HG03565 (cell line): ENCODE results near the gene OLA1.
"Not testable (repeated sequence)": the region's sequence is repeated elsewhere in the genome, so short reads cannot be mapped to it uniquely, and the experiment has no call there.

Experiments
- ATAC-seq: cut with Tn5 transposase; IDR thresholded peaks from one replicate; pipeline ENCODE4 v1.9.1; 2021; ENCODE audit warnings: mild to moderate bottlenecking, moderate library complexity; ENCODE audit not compliant: unreplicated experiment

The OLA1 gene

DNA sequence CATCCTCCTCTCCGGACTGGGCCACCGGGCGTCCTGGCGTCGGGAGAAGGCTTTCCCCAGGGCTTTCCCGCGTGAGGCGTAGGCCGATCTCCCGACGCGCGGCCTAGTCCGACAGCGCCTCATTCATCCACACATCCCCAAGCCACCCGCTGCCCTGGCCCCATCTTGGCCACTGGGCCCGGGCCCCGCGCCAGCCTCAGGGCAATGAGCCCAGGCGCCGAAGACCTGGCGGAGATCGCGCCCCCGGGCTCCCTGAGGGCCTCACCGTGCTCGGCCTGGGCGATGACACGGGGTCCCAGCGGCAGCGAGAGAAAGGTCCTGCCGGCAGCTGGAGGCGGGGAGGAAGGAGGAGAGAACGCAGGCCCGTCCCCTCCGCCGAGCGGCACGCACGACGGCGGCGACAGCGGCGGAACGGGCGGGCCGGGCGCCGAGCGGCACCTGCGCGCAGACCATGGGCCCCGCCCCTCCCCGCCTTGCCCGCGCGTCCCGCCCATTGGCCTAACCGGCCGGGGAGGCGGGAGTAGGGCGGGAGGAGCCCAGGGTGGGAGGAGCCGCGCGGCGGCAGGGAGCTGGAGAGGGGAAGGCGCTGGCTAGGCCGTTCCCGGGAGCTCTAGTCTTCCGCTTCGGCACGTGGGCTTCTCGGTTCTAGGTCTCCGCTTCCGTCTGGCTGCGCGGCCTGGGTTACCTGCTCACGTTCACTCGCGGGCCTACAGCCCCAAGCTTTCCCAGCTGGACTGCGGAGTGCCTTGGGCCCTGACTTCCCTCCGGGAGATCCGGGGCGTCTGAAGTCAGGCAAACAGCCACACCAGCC is at the start of gene OLA1:
TSS of gene OLA1 (minus strand) at position 346 of the 811 bp plus-strand sequence. CDS start 1,717 bp downstream, outside the sequence.
- ATAC-seq = peak; percentile 95

DNA sequence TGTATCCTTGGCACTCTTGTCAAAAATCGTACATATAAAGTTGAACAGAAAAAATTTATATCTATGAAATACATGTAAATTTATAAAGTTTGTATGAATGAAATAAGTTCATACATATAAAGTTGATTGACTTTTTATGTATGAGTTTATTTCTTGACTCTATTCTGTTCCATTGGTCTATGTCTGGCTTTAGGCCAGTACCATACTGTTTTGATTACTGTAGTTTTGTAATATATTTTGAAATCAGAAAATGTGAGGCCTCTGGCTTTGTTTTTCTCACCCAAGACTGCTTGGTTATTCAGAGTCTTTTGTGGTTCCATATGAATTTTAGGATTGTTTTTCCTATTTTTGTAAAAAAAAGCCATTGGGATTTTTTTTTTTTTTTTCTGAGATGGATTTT is 44.6 kb upstream of the OLA1 start:
- ATAC-seq = no peak

DNA sequence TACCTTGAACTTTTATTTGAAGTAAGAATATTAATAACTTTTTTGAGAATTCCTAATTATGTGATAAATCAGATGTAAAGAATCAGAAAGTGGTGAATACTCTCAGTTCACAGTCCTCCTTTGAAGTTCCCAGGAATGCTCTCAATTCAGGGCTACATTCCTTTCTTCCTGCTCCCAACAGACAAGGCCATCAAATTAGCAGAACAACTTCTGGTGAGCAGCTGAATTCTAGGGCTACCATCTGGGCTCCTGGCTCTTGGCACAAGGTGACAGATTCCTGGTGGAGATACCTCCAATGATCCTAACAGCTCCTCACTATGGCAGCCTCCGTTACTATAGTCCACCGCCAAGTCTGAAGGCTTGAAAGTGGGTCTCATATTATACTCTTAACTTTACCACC is 37.8 kb upstream of the OLA1 start:
- no peak for ATAC-seq

DNA sequence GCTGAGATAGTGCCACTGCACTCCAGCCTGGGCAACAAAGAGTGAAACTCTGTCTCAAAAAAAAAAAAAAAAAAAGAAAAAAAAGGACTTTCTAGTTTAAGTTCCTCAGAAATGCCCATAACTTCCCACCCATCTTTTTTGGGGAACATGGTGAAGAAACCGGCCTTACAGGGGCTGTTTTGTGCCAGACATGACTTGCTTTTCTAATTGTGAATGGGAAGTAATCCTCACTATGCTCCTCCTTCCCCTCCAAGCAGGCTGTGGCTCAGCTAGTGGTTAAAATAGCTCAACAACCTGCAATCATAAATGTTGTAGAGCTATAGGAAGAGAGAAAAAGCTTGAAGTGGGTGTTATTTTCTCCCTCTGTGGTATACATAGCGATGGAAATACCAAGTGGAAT is 34.1 kb upstream of the OLA1 start:
- no peak for ATAC-seq

DNA sequence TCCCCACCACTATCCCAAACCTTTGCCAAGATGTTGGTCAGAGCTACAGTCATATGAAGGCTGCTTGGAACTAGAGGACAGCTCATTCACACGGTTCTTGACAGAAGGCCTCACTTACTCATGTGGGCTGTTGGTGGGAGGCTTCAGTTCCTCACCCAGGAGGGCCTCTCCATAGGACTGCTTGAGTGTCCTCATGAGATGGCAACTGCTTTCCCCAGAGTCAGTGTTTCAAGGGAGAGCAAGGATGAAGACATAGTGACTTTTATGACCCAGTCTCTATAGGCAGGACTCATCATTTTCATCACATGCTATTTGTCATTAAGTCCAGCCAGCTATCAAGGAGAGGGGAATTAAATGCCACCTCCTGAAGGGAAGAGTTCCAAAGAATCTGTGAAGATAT is 33.4 kb upstream of the OLA1 start:
- ATAC-seq = no peak

DNA sequence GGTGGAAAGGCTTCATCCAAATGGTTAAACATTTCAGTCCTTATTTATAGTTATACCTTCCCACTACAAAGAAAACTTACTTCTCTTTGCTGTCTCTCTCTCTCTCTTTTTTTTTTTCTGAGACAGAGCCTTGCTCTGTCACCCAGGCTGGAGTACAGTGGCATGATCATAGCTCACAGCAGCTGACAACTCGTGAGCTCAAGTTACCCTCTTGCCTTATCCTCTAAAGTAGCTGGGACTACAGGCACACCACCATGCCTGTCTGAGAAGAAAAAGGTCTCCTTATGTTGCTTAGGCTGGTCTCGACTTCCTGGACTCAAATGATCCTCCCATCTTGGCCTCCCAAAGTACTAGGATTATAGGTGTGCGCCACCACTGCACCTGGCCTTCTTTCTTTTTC is 32.3 kb upstream of the OLA1 start:
- ATAC-seq = no peak

DNA sequence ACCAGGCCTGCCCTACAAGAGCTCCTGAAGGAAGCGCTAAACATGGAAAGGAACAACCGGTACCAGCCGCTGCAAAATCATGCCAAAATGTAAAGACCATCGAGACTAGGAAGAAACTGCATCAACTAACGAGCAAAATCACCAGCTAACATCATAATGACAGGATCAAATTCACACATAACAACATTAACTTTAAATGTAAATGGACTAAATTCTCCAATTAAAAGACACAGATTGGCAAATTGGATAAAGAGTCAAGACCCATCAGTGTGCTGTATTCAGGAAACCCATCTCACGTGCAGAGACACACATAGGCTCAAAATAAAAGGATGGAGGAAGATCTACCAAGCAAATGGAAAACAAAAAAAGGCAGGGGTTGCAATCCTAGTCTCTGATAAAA is 21.9 kb upstream of the OLA1 start:
- not testable (repeated sequence) for ATAC-seq

DNA sequence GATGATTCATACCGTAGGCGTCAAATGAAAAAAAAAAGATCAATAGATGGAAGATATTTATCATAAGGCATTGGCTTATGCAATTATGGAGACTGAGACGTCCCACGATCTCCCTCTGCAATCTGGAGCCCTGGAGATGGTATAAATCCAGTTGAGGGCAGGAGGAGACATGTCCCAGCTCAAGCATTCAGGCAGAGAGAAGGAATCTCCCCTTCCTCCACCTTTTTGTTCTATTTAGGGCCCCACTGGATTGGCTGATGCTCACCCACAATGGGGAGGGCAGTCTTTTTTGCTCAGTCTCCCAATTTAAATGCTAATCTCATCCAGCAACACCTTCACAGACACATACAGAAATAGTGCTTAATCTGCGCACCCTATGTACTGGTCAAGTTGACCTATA is 18.0 kb upstream of the OLA1 start:
- no peak for ATAC-seq

DNA sequence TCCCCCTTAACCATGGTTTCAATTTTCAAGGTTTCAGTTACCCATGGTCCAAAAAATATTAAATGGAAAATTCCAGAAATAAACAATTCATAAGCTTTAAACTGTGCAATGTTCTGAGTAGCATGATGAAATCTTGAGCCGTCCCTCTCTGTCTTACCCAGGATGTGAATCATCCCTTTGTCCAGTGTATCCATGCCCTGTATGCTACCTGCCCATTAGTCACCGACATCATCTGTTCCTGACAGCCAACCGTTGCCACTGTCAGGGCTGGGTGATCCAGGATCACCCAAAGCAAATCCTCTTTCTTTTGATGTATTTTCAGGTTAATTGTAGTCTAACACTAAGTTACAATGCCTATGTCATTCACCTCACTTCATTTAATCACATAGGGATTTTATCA is 15.7 kb upstream of the OLA1 start:
- ATAC-seq = no peak

DNA sequence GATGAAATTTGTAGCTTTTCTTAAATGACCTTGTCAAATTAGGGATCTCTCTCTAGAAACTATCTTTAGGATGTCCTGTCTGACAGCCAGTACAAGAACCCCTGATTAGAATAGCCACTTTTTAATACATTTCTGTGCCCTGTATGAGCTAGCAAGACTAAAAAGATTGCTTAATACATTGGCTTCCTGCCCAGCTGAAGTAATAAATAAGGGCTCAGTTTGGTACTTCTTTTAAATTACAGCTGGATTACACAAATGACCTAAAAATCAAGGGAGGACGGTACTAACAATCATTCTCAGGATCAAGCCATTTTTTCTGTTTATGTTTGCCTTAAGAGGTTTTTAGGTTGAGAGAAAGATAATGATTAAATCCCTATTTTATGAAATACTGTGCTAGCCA is 11.6 kb upstream of the OLA1 start:
- ATAC-seq = no peak

DNA sequence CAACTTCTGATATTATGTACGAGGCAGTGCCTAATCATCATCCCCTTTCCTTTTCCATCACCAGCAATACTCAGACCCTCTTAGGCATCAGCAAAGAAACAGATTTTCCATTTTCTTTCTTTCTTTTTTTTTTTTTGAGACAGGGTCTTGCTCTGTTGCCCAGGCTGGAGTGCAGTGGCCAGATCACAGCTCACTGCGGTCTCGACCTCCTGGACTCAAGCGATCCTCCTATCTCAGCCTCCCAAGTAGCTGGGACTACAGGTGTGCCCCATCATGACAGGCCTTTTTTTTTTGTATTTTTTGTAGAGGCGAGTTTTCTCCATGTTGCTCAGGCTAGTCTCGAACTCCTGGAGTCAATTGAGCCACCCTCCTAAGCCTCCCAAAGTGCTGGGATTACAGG is 5.9 kb upstream of the OLA1 start:
- ATAC-seq = no peak

DNA sequence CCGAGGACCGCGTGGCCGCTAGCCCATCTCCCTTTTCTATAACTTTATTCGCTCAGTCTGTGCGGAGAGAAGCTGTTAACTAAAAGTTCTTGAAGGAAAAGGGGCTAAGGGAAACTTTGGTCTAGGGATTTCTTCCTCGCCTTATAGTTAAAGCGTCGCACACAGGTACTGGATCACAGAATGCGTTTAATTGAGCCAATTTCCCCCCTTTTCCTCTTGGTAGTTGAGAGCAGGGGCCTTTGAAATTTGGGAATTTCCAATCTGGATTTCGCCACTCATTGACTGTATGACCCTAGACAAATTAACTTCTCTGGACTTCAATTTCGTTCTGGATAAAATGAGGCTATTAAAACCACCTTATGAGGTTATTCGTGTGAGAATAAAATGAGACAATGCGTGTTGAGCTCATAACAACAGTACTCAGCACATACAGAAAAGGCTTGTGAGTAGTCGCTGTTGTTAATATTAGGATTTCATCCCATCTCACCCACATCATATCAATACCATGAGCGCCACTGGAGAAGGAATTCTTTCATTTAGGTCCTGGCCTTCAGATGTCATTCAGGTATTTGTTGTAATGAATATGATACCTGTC is 763 bp upstream of the OLA1 start:
- no peak for ATAC-seq

DNA sequence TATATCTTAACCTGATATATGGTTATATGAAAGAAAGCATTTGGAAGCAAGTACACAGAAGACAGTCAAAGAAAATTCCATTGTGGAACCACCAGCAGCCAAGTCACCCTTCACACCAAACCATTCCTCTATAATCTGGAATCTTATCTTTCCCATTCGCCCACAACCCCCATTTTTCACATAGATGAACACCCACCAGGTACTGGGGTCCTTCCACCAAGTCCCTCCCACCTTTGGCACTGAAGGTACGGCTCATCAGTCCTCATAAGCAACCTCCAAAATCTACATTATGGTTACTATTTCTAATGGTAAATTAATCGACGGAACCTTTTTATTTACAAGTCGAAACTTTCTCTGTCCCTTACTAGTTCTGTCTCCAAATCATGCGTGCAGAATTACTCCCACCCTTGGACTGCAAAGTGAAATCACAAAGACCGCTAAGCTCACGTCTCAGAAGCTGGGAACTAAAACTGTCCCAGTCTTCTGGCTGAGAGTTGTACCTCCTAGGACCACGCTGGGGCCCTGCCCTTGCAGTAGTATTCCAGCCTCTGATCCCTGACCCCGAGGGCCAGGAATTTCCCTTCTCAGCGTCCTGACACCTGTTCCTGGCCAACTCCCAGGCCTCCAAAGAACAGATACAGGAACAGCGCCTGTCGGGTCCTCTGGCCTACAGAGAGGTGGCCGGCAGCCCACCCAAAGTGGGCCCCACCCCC is 702 bp downstream of the OLA1 start:
- no peak for ATAC-seq

DNA sequence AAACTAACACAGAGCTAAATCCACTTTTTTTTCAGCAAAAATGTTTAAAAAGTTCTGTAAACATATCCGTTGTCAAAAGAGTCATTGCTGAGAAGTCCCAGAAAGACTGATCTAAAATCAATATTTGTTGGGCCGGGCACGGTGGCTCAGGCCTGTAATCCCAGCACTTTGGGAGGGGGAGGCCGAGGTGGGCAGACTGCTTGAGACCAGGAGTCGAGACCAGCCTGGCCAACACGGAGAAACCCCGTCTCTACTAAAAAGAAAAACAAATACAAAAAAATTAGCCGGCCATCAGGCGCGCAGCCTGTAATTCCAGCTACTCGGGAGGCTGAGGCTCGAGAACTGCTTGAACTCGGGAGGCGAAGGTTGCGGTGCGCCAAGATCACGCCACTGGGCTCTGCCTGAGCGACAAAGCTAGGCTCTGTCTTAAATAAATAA is 1.4 kb downstream of the OLA1 start:
- ATAC-seq = no peak

DNA sequence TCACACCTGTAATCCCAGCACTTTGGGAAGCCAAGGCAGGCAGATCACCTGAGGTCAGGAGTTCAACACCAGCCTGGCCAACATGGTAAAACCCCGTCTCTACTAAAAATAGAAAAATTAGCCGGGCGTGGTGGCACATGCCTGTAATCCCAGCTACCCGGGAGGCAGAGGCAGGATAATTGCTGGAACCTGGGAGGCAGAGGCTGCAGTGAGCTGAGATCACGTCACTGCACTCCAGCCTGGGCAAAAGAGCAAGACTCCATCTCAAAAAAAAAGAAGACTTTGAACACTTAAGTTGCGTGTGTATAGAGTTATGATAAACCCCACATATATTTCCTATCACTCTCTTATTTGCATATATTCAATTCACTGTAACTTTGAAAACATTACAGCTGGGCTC is 2.7 kb downstream of the OLA1 start:
- not testable (repeated sequence) for ATAC-seq

DNA sequence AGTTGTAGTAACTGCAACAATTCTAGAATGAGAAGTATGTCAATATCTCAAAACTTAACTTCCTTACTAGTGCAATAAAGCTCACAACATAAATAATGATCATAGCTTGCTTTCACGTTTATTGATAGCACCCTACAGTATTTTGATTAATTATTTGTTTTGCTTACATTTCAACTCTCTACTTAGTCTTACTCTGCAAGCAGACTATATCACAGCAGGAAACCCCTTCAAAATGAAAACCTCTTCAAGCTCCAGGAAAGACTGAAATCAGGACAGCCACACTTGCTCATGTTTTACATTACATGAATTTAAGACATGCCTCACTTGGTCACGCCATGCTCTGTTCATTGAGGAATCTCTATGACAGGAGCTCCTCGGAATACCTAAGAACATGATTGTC is 3.3 kb downstream of the OLA1 start:
- ATAC-seq = no peak

DNA sequence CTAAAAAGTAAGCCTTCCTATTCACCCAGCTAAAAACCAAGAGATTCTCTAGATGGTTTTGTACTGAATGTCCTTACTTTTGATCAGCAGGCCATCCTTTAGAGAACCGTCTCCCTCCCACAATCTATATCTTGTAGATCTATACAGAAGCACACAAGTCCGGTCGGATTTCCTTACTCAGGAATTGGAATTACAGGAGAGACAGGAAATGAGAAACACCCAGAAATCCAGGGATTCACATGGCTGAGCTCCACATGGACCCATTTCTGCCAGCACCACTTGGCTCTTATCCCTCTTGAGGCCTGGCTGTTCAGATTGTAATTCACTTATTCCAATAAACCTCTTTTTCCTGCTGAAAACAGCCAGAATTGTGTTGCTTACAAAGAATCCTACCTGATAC is 4.5 kb downstream of the OLA1 start:
- no peak for ATAC-seq

DNA sequence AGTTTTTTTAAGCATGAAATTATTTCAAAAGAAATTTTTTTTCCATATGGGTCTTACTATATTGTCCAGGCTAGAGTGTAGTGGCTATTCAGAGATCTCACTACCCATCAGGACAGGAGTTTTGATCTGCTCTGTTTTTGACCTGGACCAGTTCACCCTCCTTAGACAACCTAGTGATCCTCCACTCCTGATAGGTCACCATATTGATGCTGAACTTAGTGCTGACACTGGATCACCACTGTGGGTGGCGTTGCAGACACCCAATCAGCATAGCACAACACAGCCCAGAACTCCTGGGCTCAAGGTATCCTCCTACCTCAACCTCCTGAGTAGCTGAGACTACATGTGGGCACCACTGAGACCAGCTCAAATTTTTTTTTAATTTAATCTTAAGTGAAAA is 8.2 kb downstream of the OLA1 start:
- ATAC-seq = no peak

DNA sequence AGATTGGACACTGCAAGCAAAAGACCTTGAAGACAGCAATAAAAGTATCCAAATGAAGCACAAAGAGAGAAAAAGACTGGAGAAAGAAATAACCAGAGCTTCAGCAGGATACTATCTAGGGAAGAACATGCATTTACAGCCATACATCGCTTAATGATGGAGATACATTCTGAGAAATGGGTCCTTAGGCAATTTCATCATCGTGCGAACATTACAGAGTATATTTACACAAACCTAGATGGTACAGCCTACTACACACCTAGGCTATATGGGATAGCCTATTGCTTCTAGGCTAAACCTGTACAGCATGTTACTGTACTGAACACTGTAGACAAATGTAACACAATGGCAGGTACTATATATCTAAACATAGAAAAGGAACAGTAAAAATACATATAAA is 11.9 kb downstream of the OLA1 start:
- ATAC-seq = no peak

DNA sequence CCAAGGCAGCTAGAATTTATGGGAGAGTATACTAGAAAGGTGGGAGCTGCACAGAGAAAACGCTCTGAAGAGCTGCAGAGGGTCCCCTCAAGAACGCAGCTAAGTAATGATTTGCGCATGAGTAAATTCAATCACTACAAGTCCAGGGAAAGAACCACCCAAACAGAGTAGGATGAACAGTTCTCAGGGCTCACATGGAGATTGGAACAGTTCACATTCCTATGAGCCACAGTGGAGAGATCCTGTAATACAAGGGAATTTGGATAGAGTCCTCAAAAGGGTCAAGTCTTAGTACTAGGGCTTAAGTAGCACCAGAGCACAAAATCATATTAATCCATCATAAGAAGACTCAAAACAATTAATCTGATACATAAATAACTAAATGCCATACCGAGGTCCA is 12.7 kb downstream of the OLA1 start:
- no peak for ATAC-seq

DNA sequence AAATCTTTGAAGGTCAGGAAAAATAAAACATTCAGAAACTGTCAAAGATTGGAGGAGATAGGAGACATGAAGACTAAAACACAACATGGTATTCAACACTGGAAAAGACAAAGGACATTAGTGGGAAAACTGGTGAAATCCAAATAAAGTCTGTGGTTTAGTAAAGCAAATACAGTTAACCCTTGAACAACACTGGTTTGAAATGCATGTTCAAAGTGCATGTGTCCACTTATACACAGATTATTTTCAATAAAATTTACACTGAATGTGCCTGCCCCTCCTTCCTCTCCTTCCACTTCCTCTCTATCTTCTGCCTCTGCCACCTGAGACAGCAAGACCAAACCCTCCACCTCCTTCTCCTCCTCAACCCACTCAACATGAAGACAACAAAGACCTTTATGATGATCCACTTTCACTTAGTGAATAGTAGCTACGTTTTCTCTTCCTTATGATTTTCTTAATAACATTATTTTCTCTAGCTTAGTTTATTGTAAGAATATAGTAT is 14.5 kb downstream of the OLA1 start:
- ATAC-seq = no peak

DNA sequence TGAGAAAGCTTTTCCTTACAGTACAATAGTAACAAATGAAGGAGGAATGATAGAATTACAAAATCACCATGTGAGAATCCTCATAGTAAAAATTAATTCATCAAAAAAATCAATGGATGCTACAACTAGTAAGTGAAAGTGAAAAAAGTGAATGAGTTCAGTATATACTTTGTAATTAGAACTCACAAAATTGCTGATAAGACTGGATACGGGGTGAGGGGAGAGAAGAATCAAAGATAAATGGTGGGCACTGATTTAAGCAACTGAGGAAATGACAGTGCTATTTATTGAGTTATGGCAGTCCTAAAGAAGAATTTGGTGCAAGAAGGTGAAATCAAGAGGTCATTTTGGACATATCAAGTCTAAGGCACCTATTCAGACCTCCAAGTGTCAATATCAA is 20.6 kb downstream of the OLA1 start:
- ATAC-seq = no peak
